Uterus (tissue), 2 donors: ENCODE measurements around the gene DNAH6.

Source experiments
- POLR2A ChIP-seq, 2 donors: fragments of 450-650 bp; IDR thresholded peaks; one replicate each; pipeline ENCODE4 v1.6.1; 2016; ENCODE audit warnings: antibody characterized with exemption in 2 of 2, mild to moderate bottlenecking in 1 of 2, moderate library complexity in 1 of 2
- TF ChIP-seq, protein P1 (sequence below), 4 experiments: fragments of 200-600 bp in 2 of 4; fragments of 450-650 bp in 2 of 4; sonication (generic) in 2 of 4; IDR thresholded peaks; one replicate each; pipeline ENCODE4 v1.5.1; 2016 to 2019; ENCODE audit warnings: antibody characterized with exemption in 4 of 4, mild to moderate bottlenecking in 2 of 4, moderate library complexity in 1 of 4

DNA sequence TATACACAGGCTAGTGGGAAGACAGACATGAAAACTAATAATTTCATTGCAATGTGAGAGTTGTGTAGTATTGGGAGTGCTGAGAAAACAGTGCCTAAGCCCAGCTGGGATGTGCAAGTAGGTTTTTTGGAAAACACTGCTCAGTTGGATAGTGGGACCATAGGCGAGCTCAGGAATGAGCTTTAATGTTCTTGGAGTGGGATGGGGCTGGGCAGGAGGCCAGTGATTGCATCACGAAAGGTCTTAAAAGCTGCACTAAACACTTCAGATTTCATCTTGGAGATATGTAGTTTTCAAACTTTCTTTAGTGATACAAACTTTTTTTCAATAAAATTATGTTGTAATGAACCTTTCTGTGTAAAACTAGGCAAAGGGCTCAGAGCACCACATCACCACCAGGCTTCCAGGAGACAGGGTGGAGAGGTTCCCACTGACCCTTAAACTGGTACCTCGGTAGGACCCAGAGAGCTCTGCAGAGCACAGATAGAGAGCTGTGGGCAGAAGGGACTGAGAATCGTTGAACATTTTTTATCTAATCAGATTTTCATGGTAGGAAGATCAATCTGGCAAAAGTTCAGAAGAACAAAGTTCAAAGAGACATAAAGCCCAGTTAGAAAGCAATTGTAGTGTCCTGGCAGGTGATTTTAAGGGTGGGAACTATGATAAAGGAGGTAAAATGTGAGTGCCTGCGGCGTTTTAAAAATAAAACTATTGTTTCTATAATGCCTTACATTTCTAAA is 188.4 kb downstream of the DNAH6 start:
- TF ChIP-seq, protein P1, sequence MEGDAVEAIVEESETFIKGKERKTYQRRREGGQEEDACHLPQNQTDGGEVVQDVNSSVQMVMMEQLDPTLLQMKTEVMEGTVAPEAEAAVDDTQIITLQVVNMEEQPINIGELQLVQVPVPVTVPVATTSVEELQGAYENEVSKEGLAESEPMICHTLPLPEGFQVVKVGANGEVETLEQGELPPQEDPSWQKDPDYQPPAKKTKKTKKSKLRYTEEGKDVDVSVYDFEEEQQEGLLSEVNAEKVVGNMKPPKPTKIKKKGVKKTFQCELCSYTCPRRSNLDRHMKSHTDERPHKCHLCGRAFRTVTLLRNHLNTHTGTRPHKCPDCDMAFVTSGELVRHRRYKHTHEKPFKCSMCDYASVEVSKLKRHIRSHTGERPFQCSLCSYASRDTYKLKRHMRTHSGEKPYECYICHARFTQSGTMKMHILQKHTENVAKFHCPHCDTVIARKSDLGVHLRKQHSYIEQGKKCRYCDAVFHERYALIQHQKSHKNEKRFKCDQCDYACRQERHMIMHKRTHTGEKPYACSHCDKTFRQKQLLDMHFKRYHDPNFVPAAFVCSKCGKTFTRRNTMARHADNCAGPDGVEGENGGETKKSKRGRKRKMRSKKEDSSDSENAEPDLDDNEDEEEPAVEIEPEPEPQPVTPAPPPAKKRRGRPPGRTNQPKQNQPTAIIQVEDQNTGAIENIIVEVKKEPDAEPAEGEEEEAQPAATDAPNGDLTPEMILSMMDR (IDR thresholded peaks at IDR 0.05), result no peak
- no peak for TF ChIP-seq POLR2A (IDR thresholded peaks at IDR 0.05)
